Ectodermal cell (in vitro differentiated cells): ENCODE measurements around the gene SKI.

Experiments used
- H3K27ac ChIP-seq: 2 replicates; pipeline ENCODE4 v1.7.0; 2013; ENCODE audit warnings: mild to moderate bottlenecking, low read depth, low read length; ENCODE audit not compliant: insufficient read depth, poor library complexity, severe bottlenecking
- H3K27me3 ChIP-seq: 2 replicates; pipeline ENCODE4 v1.7.0; 2013; ENCODE audit warnings: mild to moderate bottlenecking, low read length; ENCODE audit not compliant: insufficient read depth, control insufficient read depth, poor library complexity, severe bottlenecking
- H3K36me3 ChIP-seq: one replicate; pipeline ENCODE4 v1.7.0; 2013; ENCODE audit warnings: low read length; ENCODE audit not compliant: control insufficient read depth, insufficient read depth
- H3K4me1 ChIP-seq: one replicate; pipeline ENCODE4 v1.7.0; 2013; ENCODE audit warnings: low read length; ENCODE audit not compliant: control insufficient read depth, insufficient read depth
- H3K4me3 ChIP-seq: 2 replicates; pipeline ENCODE4 v1.7.0; 2013; ENCODE audit warnings: low read depth, low read length, control low read depth; ENCODE audit not compliant: insufficient read depth
- H3K9me3 ChIP-seq: 2 replicates; pipeline ENCODE4 v1.7.0; 2013; ENCODE audit warnings: mild to moderate bottlenecking, low read length, moderate library complexity; ENCODE audit not compliant: control insufficient read depth
- WGBS, 2 experiments: methylation state at CpG; one replicate each; pipeline ENCODE4 v1.1.7; 2013; ENCODE audit warnings: missing lambda C conversion rate in 2 of 2; 5-methylcytosine and 5-hydroxymethylcytosine counted together

SKI gene

GRCh38 chr1:2185880-2186855 lies 42.0 kb upstream of the SKI start:
- WGBS, 2 experiments = 96 to 97% methylated on average over 38 of the region's 38 CpGs
- no peak overlapping the region for H3K4me3 ChIP-seq
- no peak overlapping the region for H3K27ac ChIP-seq
- peaks cover 6% of the 10 kb centered on the region for H3K36me3 ChIP-seq
- peaks cover 18% of the 10 kb centered on the region for H3K4me1 ChIP-seq
- no peaks in the 10 kb centered on the region for H3K27me3 ChIP-seq
- H3K9me3 ChIP-seq = no peaks in the 10 kb centered on the region

DNA sequence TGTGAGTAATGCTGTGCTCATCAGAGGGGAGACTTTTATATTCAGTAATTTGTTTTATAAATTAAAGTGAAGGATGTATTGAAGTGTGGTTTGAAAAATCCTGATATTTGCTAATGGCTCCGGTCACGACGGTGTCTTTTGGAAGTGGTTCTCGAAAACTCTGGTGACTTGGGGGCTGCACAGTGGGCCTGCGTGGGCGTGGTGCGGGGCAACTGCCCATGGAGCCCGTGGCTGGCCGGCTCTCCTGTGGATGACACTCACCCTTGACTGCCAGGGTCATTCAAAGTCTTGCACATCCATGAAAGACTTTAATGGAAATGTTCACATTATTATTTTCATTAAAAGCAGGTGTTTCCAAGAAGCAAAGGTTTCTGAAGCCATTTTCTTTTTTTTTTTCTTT lies 41.2 kb upstream of the SKI start:
- no peak overlapping the region for H3K4me3 ChIP-seq
- H3K36me3 ChIP-seq = peaks cover 6% of the 10 kb centered on the region
- H3K9me3 ChIP-seq = no peaks in the 10 kb centered on the region
- no peak overlapping the region for H3K27ac ChIP-seq
- peaks cover 18% of the 10 kb centered on the region for H3K4me1 ChIP-seq
- 94 to 98% methylated on average over 9 of the region's 9 CpGs for WGBS, 2 experiments
- H3K27me3 ChIP-seq = no peaks in the 10 kb centered on the region

- Histone ChIP-seq H3K27me3 (no peaks in the 10 kb centered on the region), H3K9me3 (no peaks in the 10 kb centered on the region), H3K4me1 (peaks cover 18% of the 10 kb centered on the region), H3K4me3 (no peak overlapping the region), H3K27ac (no peak overlapping the region), H3K36me3 (peaks cover 6% of the 10 kb centered on the region)
- WGBS, 2 experiments = 93% methylated on average over 13 of the region's 13 CpGs
Observed at GRCh38 chr1:2187619-2188018, 40.5 kb upstream of the SKI start.

GRCh38 chr1:2188336-2188735 lies 39.8 kb upstream of the SKI start:
- peaks cover 6% of the 10 kb centered on the region for H3K36me3 ChIP-seq
- H3K27ac ChIP-seq = no peak overlapping the region
- no peaks in the 10 kb centered on the region for H3K27me3 ChIP-seq
- H3K9me3 ChIP-seq = no peaks in the 10 kb centered on the region
- H3K4me3 ChIP-seq = no peak overlapping the region
- H3K4me1 ChIP-seq = peaks cover 24% of the 10 kb centered on the region
- 91 to 92% methylated on average over 16 of the region's 16 CpGs for WGBS, 2 experiments

- 28 to 29% methylated on average over 65 of the region's 65 CpGs for WGBS, 2 experiments
- peak overlapping the region; percentile 39 for H3K4me3 ChIP-seq
- no peaks in the 10 kb centered on the region for H3K9me3 ChIP-seq
- H3K4me1 ChIP-seq = peaks cover 30% of the 10 kb centered on the region
- H3K36me3 ChIP-seq = peaks cover 6% of the 10 kb centered on the region
- no peaks in the 10 kb centered on the region for H3K27me3 ChIP-seq
- peak overlapping the region; percentile 83 for H3K27ac ChIP-seq
Observed at GRCh38 chr1:2189459-2190425, 38.4 kb upstream of the SKI start.

DNA sequence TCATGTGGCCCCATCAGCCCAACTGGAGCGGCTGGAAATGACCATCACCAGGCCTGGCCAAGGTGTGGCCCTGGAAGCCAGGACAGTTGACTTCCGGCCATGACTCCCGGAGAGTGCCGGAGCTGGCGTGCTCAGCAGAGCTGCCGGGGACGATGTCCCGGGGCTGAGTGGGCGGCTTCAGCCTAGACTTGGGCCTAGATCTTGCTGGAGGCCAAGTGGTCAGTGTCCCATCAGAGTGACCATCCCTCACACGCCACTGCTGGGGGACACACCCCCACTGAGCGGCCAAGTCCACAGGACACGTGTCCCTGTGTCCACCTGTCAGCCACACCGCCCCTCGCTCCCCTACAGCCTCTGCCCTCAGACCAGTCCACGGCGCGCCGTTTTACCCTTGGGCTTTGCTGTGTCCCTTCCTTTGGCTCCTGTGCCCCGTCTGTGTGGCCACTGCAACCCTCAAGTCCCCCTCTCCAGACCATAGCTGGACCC lies 37.6 kb upstream of the SKI start:
- no peak overlapping the region for H3K27ac ChIP-seq
- H3K36me3 ChIP-seq = peaks cover 6% of the 10 kb centered on the region

GRCh38 chr1:2192031-2192995 lies 35.8 kb upstream of the SKI start:
- H3K27me3 ChIP-seq = no peaks in the 10 kb centered on the region
- no peak overlapping the region for H3K27ac ChIP-seq
- H3K36me3 ChIP-seq = no peaks in the 10 kb centered on the region
- H3K4me1 ChIP-seq = peaks cover 30% of the 10 kb centered on the region
- H3K9me3 ChIP-seq = no peaks in the 10 kb centered on the region
- WGBS, 2 experiments = 93 to 94% methylated on average over 30 of the region's 30 CpGs
- no peak overlapping the region for H3K4me3 ChIP-seq

More for the DNA sequence above, 37.6 kb upstream of the SKI start:
- Histone ChIP-seq H3K4me1 (peaks cover 30% of the 10 kb centered on the region), H3K27me3 (no peaks in the 10 kb centered on the region), H3K4me3 (no peak overlapping the region), H3K9me3 (no peaks in the 10 kb centered on the region)
- 94% methylated on average over 19 of the region's 19 CpGs for WGBS, 2 experiments

DNA sequence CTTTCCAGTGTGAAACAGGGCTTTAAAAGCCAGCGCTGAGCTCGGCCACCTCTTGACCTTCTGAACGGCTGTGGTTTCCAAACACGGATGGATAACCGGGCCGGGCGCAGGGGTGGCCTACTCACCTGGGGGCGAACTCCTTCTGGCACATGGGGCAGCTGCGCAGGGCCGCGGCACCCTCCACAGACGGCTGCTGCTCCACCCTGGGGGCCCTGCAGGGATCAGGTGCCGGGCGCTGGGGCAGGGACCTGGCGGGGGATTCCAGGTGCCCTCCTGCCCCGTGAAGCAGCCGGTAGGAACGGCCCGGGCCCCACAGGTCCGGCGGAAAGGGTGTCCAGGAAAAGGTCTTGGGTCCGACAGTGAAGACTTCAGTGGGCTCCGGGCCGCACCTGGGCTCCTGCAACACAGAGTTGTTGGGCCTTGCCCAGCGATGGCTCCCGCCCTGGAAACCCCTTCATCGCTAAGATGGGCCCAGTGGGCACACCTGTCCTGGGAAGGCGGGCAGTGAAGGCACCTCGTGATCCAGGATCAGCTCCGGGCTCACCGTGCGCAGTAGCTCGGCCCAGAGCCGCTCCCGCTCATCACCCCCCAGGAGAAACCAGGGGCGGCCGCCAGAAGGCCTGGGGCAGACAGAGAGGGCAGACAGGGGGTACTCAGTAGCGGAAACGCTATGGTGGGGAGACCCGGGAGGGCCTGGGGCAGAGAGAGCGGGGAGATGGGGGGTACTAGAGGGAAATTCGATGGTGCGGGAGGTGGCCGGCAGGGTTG lies 34.4 kb upstream of the SKI start:
- H3K4me3 ChIP-seq = peak overlapping the region; percentile 53
- no peaks in the 10 kb centered on the region for H3K36me3 ChIP-seq
- no peaks in the 10 kb centered on the region for H3K9me3 ChIP-seq
- no peaks in the 10 kb centered on the region for H3K27me3 ChIP-seq
- no peak overlapping the region for H3K27ac ChIP-seq
- H3K4me1 ChIP-seq = peaks cover 30% of the 10 kb centered on the region
- WGBS, 2 experiments = 72 to 75% methylated on average over 44 of the region's 44 CpGs
